Activated B cell treated with CpG ODN at 0.5 μM for 24 hours (primary cell): ENCODE measurements around the gene KLF18. TPM values are rescaled to one million over a fixed set of nuclear protein-coding genes. Genes with fewer than 3 reads are reported as not detected.

Source experiments
- ATAC-seq: fragments of 200-7000 bp; cut with Tn5 transposase; one replicate; pipeline ENCODE4 v1.10.0; 2021; ENCODE audit warnings: low read depth, mild to moderate bottlenecking, moderate library complexity
- CTCF ChIA-PET: fragments of 350-600 bp; sonication (Branson Sonifier 250); formaldehyde crosslinking; loops from one replicate; lab custom pipeline; 2021; ENCODE audit warnings: antibody characterized with exemption; lab: Charles Lee
- POLR2A ChIA-PET: fragments of 350-600 bp; sonication (Branson Sonifier 250); formaldehyde crosslinking; loops from one replicate; lab custom pipeline; 2021; ENCODE audit warnings: antibody characterized with exemption; lab: Charles Lee
- DNase-seq: peaks from one replicate; pipeline ENCODE4 v3.0.0; 2022
- H3K27ac Mint-ChIP-seq: one replicate; pipeline ENCODE4 v1.8.0; 2020; ENCODE audit warnings: mixed read lengths
- H3K27me3 Mint-ChIP-seq: one replicate; pipeline ENCODE4 v1.8.0; 2021; ENCODE audit warnings: mixed read lengths
- H3K36me3 Mint-ChIP-seq: one replicate; pipeline ENCODE4 v1.8.0; 2021; ENCODE audit warnings: low read depth, mixed read lengths
- H3K4me1 Mint-ChIP-seq: one replicate; pipeline ENCODE4 v1.8.0; 2021; ENCODE audit warnings: mixed read lengths
- H3K4me3 Mint-ChIP-seq: one replicate; pipeline ENCODE4 v1.8.0; 2020; ENCODE audit warnings: mild to moderate bottlenecking, mixed read lengths
- H3K9me3 Mint-ChIP-seq: one replicate; pipeline ENCODE4 v1.8.0; 2020; ENCODE audit warnings: mixed read lengths
- CTCF ChIP-seq: fragments of 200-600 bp; IDR thresholded peaks from one replicate; pipeline ENCODE4 v1.8.0; 2022; ENCODE audit warnings: antibody characterized with exemption, mild to moderate bottlenecking
- intact Hi-C: fragments of 100-400 bp; cut with micrococcal nuclease; formaldehyde crosslinking; loops from one replicate; pipeline ENCODE4 v1.15.1; 2024
- total RNA-seq: library from RNA; stranded (reverse); gene quantifications from 2 replicates; pipeline ENCODE4 v1.2.3, GENCODE V29; 2022

The KLF18 gene
- total RNA-seq, 1 donor from 2014 or later: not detected

- ATAC-seq: no peak
- Mint-ChIP-seq H3K27me3 (peaks cover 3% of the 10 kb centered on the region), H3K4me1 (no peaks in the 10 kb centered on the region), H3K27ac (no peak overlapping the region), H3K4me3 (no peak overlapping the region), H3K36me3 (no peaks in the 10 kb centered on the region), H3K9me3 (no peaks in the 10 kb centered on the region)
- intact Hi-C loops: no loop called here
- DNase-seq: no peak
- TF ChIP-seq CTCF: no peak
- CTCF ChIA-PET: no interaction called here
- POLR2A ChIA-PET: no interaction called here
Observed at GRCh38 chr1:44113095-44113609, 28.3 kb downstream of the KLF18 start.

GRCh38 chr1:44112486-44112885 is 28.9 kb downstream of the KLF18 start:
- no peak for TF ChIP-seq CTCF
- H3K4me3 Mint-ChIP-seq: no peak overlapping the region
- H3K27me3 Mint-ChIP-seq: peaks cover 6% of the 10 kb centered on the region
- DNase-seq (no peak), ATAC-seq (no peak)
- no peak overlapping the region for H3K27ac Mint-ChIP-seq
- ChIA-PET CTCF (no interaction called here), POLR2A (no interaction called here)
- no peaks in the 10 kb centered on the region for H3K4me1 Mint-ChIP-seq
- H3K36me3 Mint-ChIP-seq: no peaks in the 10 kb centered on the region
- intact Hi-C loops: no loop called here
- H3K9me3 Mint-ChIP-seq: no peaks in the 10 kb centered on the region

GRCh38 chr1:44111861-44112260 is 29.6 kb downstream of the KLF18 start:
- no peak for TF ChIP-seq CTCF
- H3K27me3 Mint-ChIP-seq: peaks cover 7% of the 10 kb centered on the region
- no peaks in the 10 kb centered on the region for H3K4me1 Mint-ChIP-seq
- DNase-seq: no peak
- H3K4me3 Mint-ChIP-seq: no peak overlapping the region
- no peaks in the 10 kb centered on the region for H3K36me3 Mint-ChIP-seq
- intact Hi-C loops: no loop called here
- POLR2A ChIA-PET: no interaction called here
- H3K9me3 Mint-ChIP-seq: no peaks in the 10 kb centered on the region
- ATAC-seq: no peak
- no peak overlapping the region for H3K27ac Mint-ChIP-seq
- CTCF ChIA-PET: no interaction called here

- H3K9me3 Mint-ChIP-seq: no peaks in the 10 kb centered on the region
- peaks cover 10% of the 10 kb centered on the region for H3K27me3 Mint-ChIP-seq
- CTCF ChIA-PET: no interaction called here
- H3K4me1 Mint-ChIP-seq: no peaks in the 10 kb centered on the region
- TF ChIP-seq CTCF: no peak
- H3K27ac Mint-ChIP-seq: no peak overlapping the region
- POLR2A ChIA-PET: no interaction called here
- ATAC-seq: no peak
- DNase-seq: no peak
- H3K4me3 Mint-ChIP-seq: no peak overlapping the region
- intact Hi-C loops: no loop called here
- no peaks in the 10 kb centered on the region for H3K36me3 Mint-ChIP-seq
Observed at GRCh38 chr1:44110916-44111315, 30.5 kb downstream of the KLF18 start.

GRCh38 chr1:44108971-44109370 is 32.5 kb downstream of the KLF18 start:
- peaks cover 13% of the 10 kb centered on the region for H3K27me3 Mint-ChIP-seq
- ATAC-seq (no peak), DNase-seq (no peak)
- H3K9me3 Mint-ChIP-seq: no peaks in the 10 kb centered on the region
- no peak overlapping the region for H3K27ac Mint-ChIP-seq
- H3K36me3 Mint-ChIP-seq: no peaks in the 10 kb centered on the region
- intact Hi-C loops: no loop called here
- H3K4me3 Mint-ChIP-seq: no peak overlapping the region
- H3K4me1 Mint-ChIP-seq: no peaks in the 10 kb centered on the region
- ChIA-PET CTCF (no interaction called here), POLR2A (no interaction called here)
- no peak for TF ChIP-seq CTCF
